ENCODE measurements around the gene TRIML1.

Gene TRIML1, protein sequence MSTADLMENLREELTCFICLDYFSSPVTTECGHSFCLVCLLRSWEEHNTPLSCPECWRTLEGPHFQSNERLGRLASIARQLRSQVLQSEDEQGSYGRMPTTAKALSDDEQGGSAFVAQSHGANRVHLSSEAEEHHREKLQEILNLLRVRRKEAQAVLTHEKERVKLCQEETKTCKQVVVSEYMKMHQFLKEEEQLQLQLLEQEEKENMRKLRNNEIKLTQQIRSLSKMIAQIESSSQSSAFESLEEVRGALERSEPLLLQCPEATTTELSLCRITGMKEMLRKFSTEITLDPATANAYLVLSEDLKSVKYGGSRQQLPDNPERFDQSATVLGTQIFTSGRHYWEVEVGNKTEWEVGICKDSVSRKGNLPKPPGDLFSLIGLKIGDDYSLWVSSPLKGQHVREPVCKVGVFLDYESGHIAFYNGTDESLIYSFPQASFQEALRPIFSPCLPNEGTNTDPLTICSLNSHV

DNA sequence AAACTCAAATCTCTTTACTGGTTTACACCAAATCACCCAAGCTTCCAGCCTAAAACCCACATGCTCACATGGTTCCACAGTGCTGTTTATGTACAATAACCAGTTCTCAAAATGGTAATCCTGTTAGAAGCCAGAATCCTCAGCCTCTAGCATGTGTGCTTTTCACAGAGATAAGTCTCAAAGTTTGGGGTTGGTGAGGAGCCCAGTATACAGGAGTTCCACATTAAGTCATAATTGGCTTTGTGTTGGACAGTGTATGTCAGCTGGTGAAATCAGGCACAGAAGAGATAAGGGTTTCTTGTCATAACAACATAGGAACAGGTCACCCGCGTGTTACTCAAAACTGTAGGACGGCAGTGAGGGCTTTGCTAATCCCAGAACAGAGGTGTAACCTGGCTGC, at the start of gene TRIML1:
TSS of gene TRIML1 (plus strand) at position 301 of the 400 bp plus-strand sequence. CDS start 118 bp downstream, outside the sequence.
- no peak for DNase-seq

DNA sequence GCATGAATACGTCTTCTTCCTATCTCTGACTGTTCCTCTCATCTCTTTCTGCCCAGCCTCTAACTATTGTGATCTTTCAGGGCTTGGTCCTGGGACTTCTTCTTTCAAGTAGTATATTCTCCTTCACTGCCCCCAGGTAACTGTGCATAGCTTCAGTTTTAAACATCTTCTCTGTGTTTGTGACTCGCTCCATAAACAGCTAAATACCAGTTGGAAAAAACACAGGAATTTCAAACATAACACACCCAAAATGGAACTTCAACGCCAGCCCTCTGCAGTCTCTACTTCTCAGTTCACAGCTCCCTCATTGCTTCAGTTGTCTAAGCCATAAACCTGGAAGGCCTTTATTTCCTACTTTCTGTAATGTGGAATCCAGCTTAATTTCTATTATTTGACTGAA, 46.4 kb upstream of the TRIML1 start:
- DNase-seq, result no peak

DNA sequence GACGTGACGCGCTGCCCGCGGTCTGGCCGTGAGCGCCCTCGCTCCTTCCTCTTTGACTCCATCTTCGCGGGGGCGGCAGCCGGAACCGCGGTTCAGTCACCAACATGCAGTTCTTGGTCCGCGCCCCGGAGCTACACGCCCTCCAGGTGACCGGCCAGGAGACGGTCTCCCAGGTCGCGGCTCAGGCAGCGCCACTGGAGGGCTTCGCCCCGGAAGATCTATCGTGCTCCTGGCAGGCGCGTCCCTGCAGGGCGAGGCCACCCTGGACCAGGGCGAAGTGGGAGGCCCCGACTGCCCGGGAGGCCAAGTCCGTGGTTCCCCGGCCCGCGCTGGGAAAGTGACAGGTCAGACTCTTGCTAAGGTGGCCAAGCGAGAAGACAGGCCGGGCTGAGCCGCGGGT, 32.8 kb upstream of the TRIML1 start:
- no peak for DNase-seq

DNA sequence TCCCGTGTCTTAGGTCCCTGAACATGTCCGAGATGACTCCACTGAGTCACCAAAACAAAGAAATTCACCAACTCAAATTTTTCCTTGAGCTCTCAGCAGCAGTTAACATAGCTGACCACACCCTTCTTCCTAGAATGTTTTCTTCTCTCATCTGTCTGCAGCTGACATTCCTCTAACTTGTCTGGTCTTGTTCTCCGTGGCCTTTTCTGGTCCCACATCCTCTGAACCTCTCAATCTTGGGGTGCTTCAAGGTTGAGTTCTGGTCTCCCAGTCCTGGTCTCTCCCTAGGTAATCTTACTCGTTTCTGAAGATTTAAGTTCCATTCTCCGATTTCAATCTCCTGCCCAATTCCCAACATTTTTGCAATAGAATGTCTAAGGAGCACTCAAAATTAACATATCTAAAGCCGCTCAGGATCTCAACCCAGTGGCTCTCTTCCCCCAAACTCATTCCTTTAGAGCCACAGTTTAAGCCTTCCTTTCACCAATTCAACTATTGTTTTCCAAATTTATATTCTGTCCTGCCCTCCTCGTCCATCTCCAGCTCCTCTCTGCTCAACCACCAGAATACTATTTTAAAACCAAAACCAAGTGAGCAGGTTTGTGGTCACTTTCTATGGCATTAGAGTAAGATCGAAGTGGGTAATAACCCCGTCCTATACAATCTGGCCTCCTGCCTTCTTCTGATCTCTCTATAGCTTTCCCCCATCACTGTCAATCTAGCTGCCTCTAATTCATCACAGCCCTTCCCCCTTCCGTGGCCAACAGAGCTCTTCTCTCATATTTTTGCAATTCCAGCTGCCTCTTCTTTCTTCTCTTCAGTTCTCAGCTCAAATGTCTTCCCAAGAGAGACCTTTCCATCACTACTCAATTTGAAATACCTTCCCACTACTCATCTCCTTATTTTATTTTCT, 31.1 kb upstream of the TRIML1 start:
- no peak for DNase-seq

DNA sequence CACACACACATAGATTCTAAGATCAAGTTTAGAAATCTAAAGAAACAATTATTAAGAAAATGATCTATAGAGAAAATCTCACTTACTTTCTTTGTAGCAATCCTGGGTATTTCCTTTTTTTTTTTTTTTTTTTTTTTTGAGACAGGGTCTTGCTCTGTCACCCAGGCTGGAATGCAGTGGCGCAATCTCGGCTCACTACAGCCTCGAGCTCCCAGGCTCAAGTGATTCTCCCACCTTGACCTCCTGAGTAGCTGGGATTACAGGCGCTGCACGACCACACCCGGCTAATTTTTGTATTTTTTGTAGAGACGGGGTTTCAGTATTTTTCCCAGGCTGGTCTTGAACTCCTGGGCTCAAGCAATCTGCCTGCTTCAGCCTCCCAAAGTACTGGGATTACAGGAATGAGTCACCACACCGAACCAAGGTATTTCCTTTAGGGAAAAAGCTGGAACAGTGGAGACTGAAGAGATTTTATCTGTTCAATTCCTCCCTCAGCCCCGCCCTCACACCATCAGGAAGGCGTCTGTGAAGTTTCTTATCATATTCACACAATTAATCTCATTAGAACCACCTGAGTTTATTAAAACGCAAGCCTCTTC, 30.0 kb upstream of the TRIML1 start, which contains the start of gene TRIML2:
TSS of gene TRIML2 (minus strand) at position 447 of the 599 bp plus-strand sequence. CDS start 4,235 bp downstream, outside the sequence.
- no peak for DNase-seq

DNA sequence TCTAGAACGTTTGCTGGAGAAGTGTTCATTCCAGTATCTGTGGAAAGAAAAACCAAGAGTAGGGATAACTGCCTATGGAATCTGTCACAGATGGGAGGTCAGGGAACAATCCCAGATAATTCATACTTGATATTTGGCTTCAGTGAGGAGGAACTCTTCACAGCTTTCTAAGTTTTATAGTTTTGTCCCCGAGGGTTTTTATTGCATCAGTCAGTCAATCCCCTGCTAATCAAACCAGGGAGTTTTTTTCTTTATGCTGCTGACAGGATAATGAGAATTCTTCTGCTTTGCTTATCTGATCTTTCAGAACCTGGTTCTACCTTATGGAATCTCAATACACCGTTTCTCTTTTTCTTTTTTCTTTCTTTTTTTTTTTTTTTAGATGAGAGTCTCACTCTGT, 29.2 kb upstream of the TRIML1 start:
- DNase-seq, result no peak

DNA sequence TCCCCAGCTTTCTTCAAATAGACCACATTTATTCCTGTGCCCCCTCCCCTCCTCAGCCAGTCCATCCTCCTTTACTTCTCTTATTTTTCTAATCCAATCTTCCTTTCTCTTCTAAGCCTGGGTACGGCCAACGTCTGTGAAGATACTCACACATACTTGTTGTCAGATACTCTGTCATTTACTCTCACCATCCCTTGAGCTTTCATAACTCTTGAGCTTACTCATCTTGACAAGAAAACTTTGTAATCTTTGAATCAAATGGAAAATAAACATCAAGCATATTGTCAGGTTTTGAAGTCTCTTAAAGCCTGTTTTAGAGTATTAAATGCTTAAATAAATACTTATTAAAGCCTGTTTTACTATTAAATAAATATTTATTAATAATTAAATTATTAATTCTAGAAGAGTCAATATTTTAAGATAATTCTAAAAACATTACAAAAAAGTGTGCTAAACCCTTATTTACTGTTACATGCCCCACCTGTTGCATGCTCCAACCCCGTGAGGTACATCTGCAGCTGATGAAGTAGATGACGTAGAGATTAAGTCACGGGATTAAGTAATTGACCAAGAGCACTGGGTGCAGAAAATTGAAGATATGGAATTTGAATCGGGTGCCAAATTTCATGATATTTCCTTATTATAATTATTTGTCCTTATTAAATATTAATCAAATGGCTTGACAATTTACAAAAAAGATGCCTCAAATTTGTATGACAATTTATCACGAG, 28.3 kb upstream of the TRIML1 start:
- no peak for DNase-seq

DNA sequence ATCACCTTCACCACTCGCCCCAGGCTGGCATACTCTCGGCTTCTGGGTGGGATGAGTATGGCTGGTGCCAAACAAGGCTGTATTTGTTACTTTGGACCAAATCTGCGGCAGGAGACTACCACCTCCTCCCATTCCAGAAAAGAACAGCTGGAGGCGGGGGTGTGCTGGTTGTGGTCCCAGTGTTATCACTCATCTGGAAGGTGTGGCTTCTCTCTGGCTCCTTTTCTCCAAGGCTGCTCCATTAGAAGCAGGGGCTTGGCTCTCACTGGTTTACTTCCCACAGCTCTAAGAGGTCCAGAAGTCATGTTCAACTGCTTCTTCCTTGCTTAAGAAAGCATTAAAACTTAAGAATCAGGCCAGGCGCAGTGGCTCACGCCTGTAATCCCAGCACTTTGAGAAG, 27.3 kb upstream of the TRIML1 start:
- no peak for DNase-seq

DNA sequence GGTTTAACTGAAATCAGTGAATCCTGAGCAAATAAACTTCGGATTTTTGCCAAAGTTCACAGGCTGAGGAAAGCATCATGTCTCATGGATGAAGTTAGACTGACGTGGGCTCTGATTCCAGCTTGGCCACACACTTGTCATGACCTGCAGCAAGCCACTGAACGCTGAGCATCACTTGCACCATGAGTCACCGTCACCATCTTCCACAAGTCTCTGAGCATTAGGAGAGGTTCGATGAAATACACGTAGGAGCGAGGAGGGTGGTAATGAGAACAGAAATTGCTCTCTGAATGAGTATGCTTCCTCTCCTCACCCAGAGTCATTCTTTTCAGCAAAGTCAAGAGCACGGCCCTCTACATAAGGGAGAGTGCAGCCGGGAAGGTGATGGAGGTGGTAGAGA, 26.1 kb upstream of the TRIML1 start:
- DNase-seq, result no peak

DNA sequence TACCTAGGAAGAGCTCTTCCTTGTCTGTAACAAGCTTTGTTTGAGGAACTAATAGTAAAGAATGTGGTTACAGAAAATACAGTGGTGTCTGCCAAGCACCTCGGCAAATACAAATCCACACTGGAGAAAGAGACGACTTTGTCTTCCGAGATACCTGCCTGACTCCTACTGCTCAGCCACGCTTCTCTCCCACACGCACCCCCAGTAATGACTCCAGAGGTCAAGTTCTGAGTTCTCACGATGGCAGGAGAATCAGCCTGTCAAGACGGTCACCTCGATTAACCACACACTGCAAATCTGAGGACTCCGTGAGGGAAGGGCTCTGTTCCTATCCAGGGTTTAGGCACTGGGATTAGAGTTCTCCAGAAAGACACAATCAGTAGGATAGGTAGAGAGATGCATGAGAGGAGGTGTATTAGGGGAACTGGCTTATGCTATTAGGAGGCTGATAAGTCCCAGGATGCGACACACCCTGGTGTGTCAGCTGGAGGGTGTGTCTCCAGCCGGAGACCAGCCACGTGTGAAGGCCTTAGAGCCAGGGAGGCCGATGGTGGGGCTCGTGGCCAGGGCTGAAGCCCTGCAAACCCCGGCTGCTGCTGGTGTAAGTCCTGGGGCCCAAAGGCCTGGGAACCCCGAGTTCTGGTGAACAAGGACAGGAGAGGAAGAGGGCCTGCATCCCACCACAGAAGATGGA, 21.5 kb upstream of the TRIML1 start:
- DNase-seq, result no peak

DNA sequence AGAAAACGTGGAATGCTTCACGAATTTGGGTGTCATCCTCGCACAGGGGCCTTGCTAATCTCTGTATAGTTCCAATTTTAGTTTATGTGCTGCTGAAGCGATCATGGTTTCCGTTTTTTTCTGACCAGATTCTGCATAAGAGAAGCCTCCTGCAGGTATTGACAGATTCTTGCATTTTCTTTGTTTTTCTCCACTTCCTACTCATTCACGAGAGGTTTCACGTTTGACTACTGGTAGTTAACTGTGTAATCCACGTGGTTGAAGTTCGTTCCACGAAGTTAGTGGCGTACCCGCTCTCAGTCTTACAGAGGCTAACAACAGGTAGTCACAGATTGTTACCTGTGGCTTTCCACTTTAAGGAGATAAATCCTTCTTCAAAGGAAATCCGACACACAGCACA, 17.7 kb upstream of the TRIML1 start:
- DNase-seq, result no peak

DNA sequence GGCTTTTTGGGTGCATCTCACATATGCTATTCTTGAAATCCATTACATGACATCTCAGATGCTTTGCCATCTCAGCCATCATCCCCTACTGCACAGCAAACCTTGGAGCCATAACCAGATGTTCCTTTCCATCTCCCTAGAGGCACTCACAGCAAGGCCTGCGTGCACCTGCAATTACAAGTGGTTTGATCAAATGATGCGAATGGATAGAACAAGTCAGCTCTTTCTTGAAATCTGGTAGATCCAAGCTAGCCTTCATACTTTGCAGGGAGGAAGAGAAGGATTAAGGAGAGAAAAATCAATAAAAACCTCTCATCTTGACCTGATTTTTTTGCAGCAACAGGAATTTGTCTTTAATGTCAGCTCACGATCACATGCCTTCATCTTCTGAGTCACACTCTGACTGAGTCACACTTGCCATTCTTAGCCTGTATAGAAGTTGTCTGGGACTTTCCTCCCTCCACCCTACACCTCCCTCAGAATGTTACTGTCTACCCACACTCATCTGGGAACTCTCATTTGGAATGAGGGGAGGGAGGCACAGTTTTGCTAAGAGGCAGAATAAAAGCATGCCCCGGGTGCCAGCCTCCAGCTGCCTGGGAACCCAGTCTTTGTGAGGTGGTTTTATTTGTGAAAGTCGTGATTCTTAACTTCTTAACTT, 11.9 kb upstream of the TRIML1 start:
- no peak for DNase-seq

DNA sequence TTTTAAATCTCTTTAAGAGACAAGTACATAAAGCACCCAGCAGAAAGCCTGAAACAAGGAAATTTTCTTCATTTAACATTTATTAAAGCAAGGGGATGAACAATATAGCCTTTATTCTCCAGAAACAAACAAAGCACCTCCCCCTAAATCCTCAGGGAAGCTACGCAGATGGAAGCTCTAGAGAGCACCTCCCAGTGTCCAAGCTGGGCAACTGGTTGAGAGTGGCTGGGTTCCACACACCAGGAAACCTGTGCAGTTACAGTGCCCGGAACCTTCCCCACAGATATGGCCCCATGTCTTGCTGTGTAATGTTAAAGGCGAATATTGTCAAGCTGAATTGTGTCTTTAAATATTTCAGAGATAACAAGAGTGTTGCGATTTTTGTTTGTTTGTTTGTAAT, 8.9 kb upstream of the TRIML1 start:
- DNase-seq, result no peak

DNA sequence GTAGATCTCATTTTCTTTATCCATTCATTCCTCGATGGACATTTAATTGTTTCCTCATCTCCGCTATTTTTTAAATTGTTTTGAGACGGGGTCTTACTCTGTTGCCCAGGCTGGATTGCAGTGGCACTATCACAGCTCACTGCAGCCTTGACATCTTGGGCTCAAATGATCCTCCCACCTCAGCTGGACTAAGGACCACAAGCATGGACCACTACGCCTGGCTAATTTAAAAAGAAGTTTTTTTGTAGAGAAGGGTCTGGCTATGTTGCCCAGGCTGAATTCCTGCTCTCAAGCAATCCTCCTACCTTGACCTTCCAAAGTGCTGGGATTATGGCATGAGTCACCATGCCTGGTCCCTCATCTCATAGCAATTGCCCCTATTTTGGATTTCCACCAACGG, 7.0 kb upstream of the TRIML1 start:
- no peak for DNase-seq

DNA sequence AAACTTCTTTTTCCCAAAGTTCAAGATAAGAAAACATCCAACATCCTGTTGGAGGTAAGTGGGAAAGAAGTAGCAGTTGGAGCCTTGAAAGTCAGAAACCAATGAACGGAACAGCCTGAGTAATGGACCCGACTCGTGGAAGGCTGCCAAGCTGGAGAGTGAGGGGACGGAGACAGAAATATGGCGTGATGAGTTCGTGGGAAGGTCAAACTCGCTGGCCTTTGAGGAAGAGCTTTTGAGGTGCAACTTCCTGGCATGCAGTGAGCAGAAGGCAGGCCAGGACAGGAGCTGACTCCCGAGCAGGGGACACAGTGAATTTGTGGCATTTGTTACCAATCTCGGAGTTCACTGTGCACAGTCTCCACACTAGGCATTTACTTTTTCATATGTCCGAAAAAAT, 1.0 kb upstream of the TRIML1 start:
- DNase-seq, result no peak

DNA sequence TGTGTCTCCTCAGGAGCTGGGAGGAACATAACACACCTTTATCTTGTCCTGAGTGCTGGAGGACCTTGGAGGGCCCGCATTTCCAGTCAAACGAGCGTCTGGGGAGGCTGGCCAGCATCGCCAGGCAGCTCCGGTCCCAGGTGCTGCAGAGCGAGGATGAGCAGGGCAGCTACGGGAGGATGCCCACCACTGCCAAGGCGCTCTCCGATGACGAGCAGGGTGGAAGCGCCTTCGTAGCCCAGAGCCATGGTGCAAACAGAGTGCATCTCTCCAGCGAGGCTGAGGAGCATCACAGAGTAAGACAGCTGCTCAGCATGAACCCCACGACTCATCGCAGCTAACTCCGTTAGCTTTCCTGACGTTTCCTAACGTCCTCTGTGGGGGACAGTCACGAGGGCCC, 430 bp downstream of the TRIML1 start:
- no peak for DNase-seq

DNA sequence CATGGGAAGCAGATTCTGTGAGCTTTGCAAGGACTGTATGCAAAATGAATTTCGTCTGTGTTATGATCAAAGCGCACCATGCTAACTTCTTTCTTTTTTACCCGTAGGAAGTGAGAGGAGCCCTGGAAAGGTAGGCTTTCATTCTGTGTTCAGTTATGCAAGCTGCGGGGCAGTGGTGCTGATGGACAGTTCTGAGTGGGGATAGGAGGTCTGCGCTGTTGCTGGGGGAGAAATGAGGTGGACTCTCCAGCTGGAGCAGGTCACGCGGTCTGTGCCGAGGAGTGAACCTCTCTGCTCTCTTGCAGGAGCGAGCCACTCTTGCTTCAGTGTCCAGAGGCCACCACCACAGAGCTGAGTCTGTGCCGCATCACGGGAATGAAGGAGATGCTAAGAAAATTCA, 4.5 kb downstream of the TRIML1 start:
- DNase-seq, result no peak

DNA sequence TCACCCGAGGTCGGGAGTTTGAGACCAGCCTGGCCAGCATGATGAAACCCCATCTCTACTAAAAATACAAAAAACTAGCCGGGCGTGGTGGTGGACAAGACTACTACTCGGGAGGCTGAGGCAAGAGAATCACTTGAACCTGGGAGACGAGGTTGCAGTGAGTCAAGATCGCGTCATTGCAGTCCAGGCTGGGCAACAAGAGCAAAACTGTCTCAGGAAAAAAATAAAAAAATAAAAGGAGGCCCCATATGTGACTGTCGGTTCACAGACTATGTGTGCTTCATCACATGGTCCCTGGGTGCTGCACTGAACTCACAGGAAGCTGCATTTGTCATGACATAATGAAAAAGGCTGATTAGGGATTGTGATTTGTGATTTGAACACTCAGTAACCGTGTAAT, 6.4 kb downstream of the TRIML1 start:
- DNase-seq, result no peak

DNA sequence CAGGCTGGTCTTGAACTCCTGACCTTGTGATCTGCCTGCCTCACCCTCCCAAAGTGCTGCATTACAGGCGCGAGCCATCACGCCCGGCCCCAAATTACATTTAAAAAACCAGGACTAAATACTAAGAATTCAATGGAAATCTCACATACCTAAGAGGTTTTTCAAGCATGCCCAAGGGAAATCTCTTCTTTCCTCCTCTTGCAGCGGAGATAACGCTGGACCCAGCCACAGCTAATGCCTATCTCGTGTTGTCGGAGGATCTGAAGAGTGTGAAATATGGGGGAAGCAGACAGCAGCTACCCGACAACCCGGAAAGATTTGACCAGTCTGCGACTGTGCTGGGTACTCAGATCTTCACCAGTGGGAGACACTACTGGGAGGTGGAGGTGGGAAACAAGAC, 7.4 kb downstream of the TRIML1 start:
- no peak for DNase-seq

DNA sequence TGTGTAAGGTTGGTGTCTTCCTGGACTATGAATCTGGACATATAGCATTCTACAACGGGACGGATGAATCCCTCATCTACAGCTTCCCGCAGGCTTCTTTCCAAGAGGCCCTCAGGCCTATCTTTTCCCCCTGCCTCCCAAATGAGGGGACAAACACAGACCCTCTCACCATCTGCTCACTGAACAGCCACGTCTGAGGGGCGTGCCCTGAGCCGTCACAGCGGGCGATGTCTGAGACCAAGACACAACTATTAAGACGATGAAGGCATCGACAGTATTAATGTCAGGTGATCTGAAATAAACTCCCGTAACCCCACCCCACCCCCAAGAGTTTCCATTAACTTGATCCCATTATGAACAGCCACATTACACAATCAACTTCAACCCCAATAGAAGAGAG, 7.9 kb downstream of the TRIML1 start:
- DNase-seq, result no peak

DNA sequence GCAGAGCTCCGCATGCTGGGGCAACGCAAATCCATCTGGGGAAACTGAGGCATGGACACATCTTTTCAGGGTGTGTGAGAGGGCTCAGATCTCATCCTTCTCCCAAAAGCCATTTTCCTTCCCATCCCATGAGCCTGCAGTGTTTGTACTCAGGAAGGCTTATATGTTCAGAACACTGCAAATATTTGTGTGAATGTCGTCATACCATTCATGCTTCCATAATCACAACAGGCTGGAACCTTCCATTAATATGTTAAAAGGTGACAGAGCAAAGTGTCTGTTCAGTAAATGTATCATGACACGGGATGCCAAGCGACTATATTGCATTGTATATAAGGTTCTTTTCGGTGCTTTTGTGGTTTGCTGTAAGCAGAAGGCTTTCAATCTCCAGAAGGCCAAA, 8.5 kb downstream of the TRIML1 start:
- DNase-seq, result no peak
